HL-60 (cell line): ENCODE measurements around the gene SCYL2.
"Not testable (repeated sequence)": the region's sequence is repeated elsewhere in the genome, so short reads cannot be mapped to it uniquely, and the experiment has no call there.

ENCODE experiments used
- DNase-seq, 2 experiments: peaks; one replicate each; pipeline ENCODE4 v3.0.0-alpha.2; 2010 to 2020; ENCODE audit warnings: low read depth in 1 of 2, low spot score in 1 of 2
- H3K27ac ChIP-seq: fragments of 250-450 bp; sonication (Bioruptor Pico); replicated peaks from 2 replicates; pipeline ENCODE4 v1.5.1; 2020; ENCODE audit warnings: mild to moderate bottlenecking, moderate library complexity
- H3K27me3 ChIP-seq: fragments of 250-450 bp; sonication (Bioruptor Pico); 2 replicates; pipeline ENCODE4 v1.5.1; 2021; ENCODE audit warnings: mild to moderate bottlenecking, moderate library complexity; ENCODE audit not compliant: insufficient read depth, poor library complexity, severe bottlenecking
- H3K4me3 ChIP-seq: replicated peaks from 2 replicates; pipeline ENCODE4 v1.5.1; 2011; ENCODE audit warnings: mild to moderate bottlenecking, control low read depth, low read length; ENCODE audit not compliant: insufficient read depth
- GABPA ChIP-seq: IDR thresholded peaks from 2 replicates; pipeline ENCODE4 v1.6.1; 2012; ENCODE audit warnings: low read depth
- POLR2AphosphoS5 ChIP-seq: IDR thresholded peaks from 2 replicates; pipeline ENCODE4 v1.6.1; 2012; ENCODE audit warnings: low read depth
- SPI1 ChIP-seq: IDR thresholded peaks from 2 replicates; pipeline ENCODE4 v1.6.1; 2012; ENCODE audit warnings: low read depth, mild to moderate bottlenecking, borderline replicate concordance
- TF ChIP-seq, protein P1 (sequence below): IDR thresholded peaks from one replicate; pipeline ENCODE4 v1.5.1; 2011; ENCODE audit warnings: low read length, control low read depth, inconsistent platforms; ENCODE audit not compliant: insufficient read depth
- TF ChIP-seq, protein P2 (sequence below): IDR thresholded peaks from 2 replicates; pipeline ENCODE4 v1.6.1; 2012; ENCODE audit warnings: low read depth; ENCODE audit not compliant: insufficient replicate concordance

SCYL2 gene

DNA sequence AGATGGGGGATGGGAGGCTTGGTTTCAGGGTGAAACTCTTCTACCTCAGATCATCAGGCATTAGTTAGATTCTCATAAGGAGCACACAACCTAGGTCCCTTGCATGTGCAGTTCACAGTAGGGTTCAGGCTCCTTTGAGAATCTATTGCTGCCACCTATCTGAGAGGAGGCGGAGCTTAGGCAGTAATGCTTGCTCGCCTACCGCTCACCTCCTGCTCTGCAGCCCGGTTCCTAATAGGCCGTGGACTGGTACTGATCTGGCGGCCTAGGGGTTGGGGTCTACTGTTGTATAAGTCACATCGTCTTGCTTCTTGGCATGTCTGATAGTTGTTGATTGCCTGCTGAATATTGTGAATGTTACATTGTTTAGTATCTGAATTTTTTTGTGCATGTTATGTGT, 12.2 kb downstream of the SCYL2 start:
- TF ChIP-seq, protein P1, sequence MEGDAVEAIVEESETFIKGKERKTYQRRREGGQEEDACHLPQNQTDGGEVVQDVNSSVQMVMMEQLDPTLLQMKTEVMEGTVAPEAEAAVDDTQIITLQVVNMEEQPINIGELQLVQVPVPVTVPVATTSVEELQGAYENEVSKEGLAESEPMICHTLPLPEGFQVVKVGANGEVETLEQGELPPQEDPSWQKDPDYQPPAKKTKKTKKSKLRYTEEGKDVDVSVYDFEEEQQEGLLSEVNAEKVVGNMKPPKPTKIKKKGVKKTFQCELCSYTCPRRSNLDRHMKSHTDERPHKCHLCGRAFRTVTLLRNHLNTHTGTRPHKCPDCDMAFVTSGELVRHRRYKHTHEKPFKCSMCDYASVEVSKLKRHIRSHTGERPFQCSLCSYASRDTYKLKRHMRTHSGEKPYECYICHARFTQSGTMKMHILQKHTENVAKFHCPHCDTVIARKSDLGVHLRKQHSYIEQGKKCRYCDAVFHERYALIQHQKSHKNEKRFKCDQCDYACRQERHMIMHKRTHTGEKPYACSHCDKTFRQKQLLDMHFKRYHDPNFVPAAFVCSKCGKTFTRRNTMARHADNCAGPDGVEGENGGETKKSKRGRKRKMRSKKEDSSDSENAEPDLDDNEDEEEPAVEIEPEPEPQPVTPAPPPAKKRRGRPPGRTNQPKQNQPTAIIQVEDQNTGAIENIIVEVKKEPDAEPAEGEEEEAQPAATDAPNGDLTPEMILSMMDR: no peak
- TF ChIP-seq GABPA (no peak), SPI1 (no peak), POLR2AphosphoS5 (no peak)
- TF ChIP-seq, protein P2, sequence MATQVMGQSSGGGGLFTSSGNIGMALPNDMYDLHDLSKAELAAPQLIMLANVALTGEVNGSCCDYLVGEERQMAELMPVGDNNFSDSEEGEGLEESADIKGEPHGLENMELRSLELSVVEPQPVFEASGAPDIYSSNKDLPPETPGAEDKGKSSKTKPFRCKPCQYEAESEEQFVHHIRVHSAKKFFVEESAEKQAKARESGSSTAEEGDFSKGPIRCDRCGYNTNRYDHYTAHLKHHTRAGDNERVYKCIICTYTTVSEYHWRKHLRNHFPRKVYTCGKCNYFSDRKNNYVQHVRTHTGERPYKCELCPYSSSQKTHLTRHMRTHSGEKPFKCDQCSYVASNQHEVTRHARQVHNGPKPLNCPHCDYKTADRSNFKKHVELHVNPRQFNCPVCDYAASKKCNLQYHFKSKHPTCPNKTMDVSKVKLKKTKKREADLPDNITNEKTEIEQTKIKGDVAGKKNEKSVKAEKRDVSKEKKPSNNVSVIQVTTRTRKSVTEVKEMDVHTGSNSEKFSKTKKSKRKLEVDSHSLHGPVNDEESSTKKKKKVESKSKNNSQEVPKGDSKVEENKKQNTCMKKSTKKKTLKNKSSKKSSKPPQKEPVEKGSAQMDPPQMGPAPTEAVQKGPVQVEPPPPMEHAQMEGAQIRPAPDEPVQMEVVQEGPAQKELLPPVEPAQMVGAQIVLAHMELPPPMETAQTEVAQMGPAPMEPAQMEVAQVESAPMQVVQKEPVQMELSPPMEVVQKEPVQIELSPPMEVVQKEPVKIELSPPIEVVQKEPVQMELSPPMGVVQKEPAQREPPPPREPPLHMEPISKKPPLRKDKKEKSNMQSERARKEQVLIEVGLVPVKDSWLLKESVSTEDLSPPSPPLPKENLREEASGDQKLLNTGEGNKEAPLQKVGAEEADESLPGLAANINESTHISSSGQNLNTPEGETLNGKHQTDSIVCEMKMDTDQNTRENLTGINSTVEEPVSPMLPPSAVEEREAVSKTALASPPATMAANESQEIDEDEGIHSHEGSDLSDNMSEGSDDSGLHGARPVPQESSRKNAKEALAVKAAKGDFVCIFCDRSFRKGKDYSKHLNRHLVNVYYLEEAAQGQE: no peak
- Histone ChIP-seq H3K27ac (no peak overlapping the region), H3K4me3 (no peak overlapping the region), H3K27me3 (no peaks in the 10 kb centered on the region)
- DNase-seq: no peak

DNA sequence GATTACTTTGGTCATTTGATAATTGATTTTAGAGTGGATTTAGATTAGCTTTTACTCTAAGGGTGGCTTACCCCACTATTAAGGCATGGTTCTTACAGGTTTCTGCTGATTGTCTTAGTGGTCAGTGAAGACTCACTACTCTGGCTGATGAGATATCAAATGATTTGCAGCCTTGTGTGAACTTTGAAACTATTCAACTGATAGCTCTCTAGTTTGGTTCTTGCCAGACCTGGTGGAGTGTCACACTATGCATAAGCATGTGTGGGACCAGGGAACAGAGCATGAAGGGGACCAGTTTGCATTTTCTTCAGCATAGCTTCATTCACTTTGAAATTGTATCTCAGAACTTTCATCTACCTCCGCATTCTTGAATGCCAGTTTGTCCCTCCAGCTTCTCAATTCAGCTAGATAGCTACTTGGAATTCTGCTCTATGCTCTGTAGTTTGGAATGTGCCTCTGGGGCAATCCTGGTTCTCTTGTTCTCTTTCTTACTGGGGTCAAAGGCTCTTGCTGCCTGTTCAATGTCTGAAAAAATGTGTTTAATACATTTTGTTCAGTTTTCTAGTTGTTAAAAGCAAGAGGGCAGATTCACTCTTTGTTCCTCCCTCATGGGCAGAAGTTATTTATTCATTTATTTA, 12.7 kb downstream of the SCYL2 start:
- TF ChIP-seq GABPA (no peak), POLR2AphosphoS5 (no peak), SPI1 (no peak)
- TF ChIP-seq, protein P1: no peak
- TF ChIP-seq, protein P2: no peak
- H3K27me3 ChIP-seq: no peaks in the 10 kb centered on the region
- H3K27ac ChIP-seq: no peak overlapping the region
- DNase-seq: no peak
- no peak overlapping the region for H3K4me3 ChIP-seq

DNA sequence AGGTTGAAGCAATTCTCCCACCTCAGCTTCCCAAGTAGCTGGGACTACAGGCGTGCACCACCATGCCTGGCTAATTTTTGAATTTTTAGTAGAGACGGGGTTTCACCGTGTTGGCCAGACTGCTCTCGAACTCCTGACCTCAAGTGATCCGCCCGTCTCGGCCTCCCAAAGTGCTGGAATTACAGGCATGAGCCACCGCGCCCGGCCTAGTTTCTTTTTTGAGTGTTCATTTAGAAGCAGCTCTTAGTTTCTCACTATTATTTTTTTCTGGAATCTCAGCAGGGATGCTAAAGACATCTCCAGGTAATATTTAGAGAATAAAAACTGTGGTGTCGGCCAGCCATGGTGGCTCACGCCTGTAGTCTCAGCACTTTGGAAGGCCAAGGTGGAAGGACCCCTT, 17.6 kb downstream of the SCYL2 start:
- H3K4me3 ChIP-seq, H3K27ac ChIP-seq, DNase-seq, H3K27me3 ChIP-seq: not testable (repeated sequence)

DNA sequence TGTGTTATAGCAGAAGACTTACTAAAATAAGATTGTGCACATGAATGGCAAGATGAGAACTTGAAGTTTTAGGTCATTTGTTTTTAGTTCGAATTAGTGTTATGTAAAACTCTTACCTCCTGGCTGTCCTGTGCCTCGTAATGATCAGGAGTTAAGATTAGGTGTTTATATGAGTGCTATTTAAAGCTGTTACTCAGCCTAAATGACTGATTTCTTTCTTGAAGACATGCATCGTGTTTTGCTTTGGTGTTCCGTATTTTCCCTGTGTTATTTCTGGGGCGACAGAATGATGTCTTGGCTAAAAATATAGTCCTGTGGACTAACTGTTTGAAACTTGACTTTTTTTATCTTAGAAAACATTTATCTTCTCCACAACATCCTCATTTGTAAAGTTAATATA, 22.1 kb downstream of the SCYL2 start:
- DNase-seq: no peak
- no peaks in the 10 kb centered on the region for H3K27me3 ChIP-seq
- H3K4me3 ChIP-seq: no peak overlapping the region
- H3K27ac ChIP-seq: no peak overlapping the region
- TF ChIP-seq GABPA: no peak
- TF ChIP-seq SPI1: no peak
- TF ChIP-seq POLR2AphosphoS5: no peak
- TF ChIP-seq, protein P2: no peak
- TF ChIP-seq, protein P1: no peak
